Measurements from ENCODE around the gene CYB561D1. TPM values are rescaled to one million over a fixed set of nuclear protein-coding genes. Genes with fewer than 3 reads are reported as not detected.
A peak's percentile ranks its signal among the peaks of the same experiment; 100 is the strongest.

Gene CYB561D1
- total RNA-seq, 1 donor from 2014 or later, result 8.3 TPM

GRCh38 chr1:109490934-109491302, 3.0 kb upstream of the CYB561D1 start:
- peaks cover 23% of the 10 kb centered on the region for H3K4me1 ChIP-seq
- no peak overlapping the region for H3K27ac ChIP-seq
- H3K4me3 ChIP-seq, result no peak overlapping the region
- no peaks in the 10 kb centered on the region for H3K27me3 ChIP-seq
- no peak for DNase-seq (ENCODE audit: extremely low spot score in 2 of 2)
- H3K9me3 ChIP-seq, result no peaks in the 10 kb centered on the region
- no peak for TF ChIP-seq POLR2A (IDR thresholded peaks at IDR 0.05)
- intact Hi-C loops (cut with DNase I), result no loop called here
- peaks cover 0 to 6% of the 10 kb centered on the region in 2 donors for H3K36me3 ChIP-seq

- intact Hi-C loops (cut with DNase I), result no loop called here
These were observed 2.5 kb upstream of the CYB561D1 start for GRCh38 chr1:109491372-109491771.

GRCh38 chr1:109492779-109493178, 1.1 kb upstream of the CYB561D1 start:
- intact Hi-C loops (cut with DNase I), result no loop called here
- no peaks in the 10 kb centered on the region for H3K27me3 ChIP-seq

More at GRCh38 chr1:109491372-109491771, 2.5 kb upstream of the CYB561D1 start:
- Histone ChIP-seq H3K4me1 (peaks cover 25% of the 10 kb centered on the region), H3K4me3 (no peak overlapping the region), H3K36me3 (peaks cover 0 to 11% of the 10 kb centered on the region in 2 donors), H3K9me3 (no peaks in the 10 kb centered on the region), H3K27me3 (no peaks in the 10 kb centered on the region), H3K27ac (no peak overlapping the region)
- TF ChIP-seq POLR2A (IDR thresholded peaks at IDR 0.05) (no peak), POLR2AphosphoS5 (IDR thresholded peaks at IDR 0.05; ENCODE audit: insufficient read depth in 1 of 2, low read depth in 1 of 2) (no peak), CTCF (IDR thresholded peaks at IDR 0.05) (no peak)
- no peak for DNase-seq (ENCODE audit: extremely low spot score in 2 of 2)

GRCh38 chr1:109493227-109493626, 667 bp upstream of the CYB561D1 start:
- Histone ChIP-seq H3K27me3 (no peaks in the 10 kb centered on the region), H3K36me3 (peaks cover 0 to 19% of the 10 kb centered on the region in 2 donors), H3K9me3 (no peaks in the 10 kb centered on the region), H3K4me3 (peak overlapping the region; percentile 59 to 65), H3K4me1 (peaks cover 44% of the 10 kb centered on the region), H3K27ac (peak overlapping the region; percentile 76)
- intact Hi-C loops (cut with DNase I), result no loop called here
- DNase-seq (ENCODE audit: extremely low spot score in 2 of 2), result no peak
- TF ChIP-seq CTCF (IDR thresholded peaks at IDR 0.05) (no peak), POLR2A (IDR thresholded peaks at IDR 0.05) (no peak), POLR2AphosphoS5 (IDR thresholded peaks at IDR 0.05; ENCODE audit: insufficient read depth in 1 of 2, low read depth in 1 of 2) (no peak)

More at GRCh38 chr1:109492779-109493178, 1.1 kb upstream of the CYB561D1 start:
- no peak overlapping the region for H3K4me3 ChIP-seq
- H3K27ac ChIP-seq, result no peak overlapping the region
- H3K36me3 ChIP-seq, result peaks cover 0 to 19% of the 10 kb centered on the region in 2 donors
- H3K9me3 ChIP-seq, result no peaks in the 10 kb centered on the region
- H3K4me1 ChIP-seq, result peaks cover 39% of the 10 kb centered on the region
- no peak for DNase-seq (ENCODE audit: extremely low spot score in 2 of 2)
- TF ChIP-seq CTCF (IDR thresholded peaks at IDR 0.05) (no peak), POLR2A (IDR thresholded peaks at IDR 0.05) (no peak), POLR2AphosphoS5 (IDR thresholded peaks at IDR 0.05; ENCODE audit: insufficient read depth in 1 of 2, low read depth in 1 of 2) (no peak)

- H3K36me3 ChIP-seq, result peaks cover 0 to 19% of the 10 kb centered on the region in 2 donors
- no peak for TF ChIP-seq POLR2AphosphoS5 (IDR thresholded peaks at IDR 0.05; ENCODE audit: insufficient read depth in 1 of 2, low read depth in 1 of 2)
- no peak for TF ChIP-seq POLR2A (IDR thresholded peaks at IDR 0.05)
- no peak for TF ChIP-seq CTCF (IDR thresholded peaks at IDR 0.05)
- intact Hi-C loops (cut with DNase I), result loop anchor here (5.0 kb wide), 1 partner anchor 37 kb away; no protein-coding TSS in a partner anchor
These were observed 1.8 kb downstream of the CYB561D1 start for GRCh38 chr1:109495738-109496137.

More at GRCh38 chr1:109495738-109496137, 1.8 kb downstream of the CYB561D1 start:
- Histone ChIP-seq H3K9me3 (no peaks in the 10 kb centered on the region), H3K27me3 (no peaks in the 10 kb centered on the region), H3K4me1 (peaks cover 65% of the 10 kb centered on the region), H3K4me3 (no peak overlapping the region), H3K27ac (no peak overlapping the region)
- no peak for DNase-seq (ENCODE audit: extremely low spot score in 2 of 2)
